ENCODE data around the gene RUNX2.
A peak's percentile ranks its signal among the peaks of the same experiment; 100 is the strongest.

GRCh38 chr6:45681860-45682511 lies 353.9 kb downstream of the RUNX2 start:
- TF ChIP-seq, protein P1, sequence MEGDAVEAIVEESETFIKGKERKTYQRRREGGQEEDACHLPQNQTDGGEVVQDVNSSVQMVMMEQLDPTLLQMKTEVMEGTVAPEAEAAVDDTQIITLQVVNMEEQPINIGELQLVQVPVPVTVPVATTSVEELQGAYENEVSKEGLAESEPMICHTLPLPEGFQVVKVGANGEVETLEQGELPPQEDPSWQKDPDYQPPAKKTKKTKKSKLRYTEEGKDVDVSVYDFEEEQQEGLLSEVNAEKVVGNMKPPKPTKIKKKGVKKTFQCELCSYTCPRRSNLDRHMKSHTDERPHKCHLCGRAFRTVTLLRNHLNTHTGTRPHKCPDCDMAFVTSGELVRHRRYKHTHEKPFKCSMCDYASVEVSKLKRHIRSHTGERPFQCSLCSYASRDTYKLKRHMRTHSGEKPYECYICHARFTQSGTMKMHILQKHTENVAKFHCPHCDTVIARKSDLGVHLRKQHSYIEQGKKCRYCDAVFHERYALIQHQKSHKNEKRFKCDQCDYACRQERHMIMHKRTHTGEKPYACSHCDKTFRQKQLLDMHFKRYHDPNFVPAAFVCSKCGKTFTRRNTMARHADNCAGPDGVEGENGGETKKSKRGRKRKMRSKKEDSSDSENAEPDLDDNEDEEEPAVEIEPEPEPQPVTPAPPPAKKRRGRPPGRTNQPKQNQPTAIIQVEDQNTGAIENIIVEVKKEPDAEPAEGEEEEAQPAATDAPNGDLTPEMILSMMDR (tag by site-specific recombination; IDR thresholded peaks at IDR 0.05) = no peak
- TF ChIP-seq TRIM28 (IDR thresholded peaks at IDR 0.05; ENCODE audit: borderline replicate concordance, low read length) (peak; percentile 96), ZFP69B (tag by site-specific recombination; IDR thresholded peaks at IDR 0.05) (no peak), ZXDB (tag by site-specific recombination; IDR thresholded peaks at IDR 0.05) (no peak), ZNF426 (tag by site-specific recombination; IDR thresholded peaks at IDR 0.05) (no peak), YY1 (tag by site-specific recombination; IDR thresholded peaks at IDR 0.05) (no peak), ZNF211 (tag by site-specific recombination; IDR thresholded peaks at IDR 0.05; ENCODE audit: low read depth) (no peak), SP7 (tag by site-specific recombination; IDR thresholded peaks at IDR 0.05) (no peak)
